ENCODE results near the gene MYBPH. TPM values are rescaled to one million over a fixed set of nuclear protein-coding genes. Genes with fewer than 3 reads are reported as not detected.

The MYBPH gene
- total and polyA plus RNA-seq, 10 donors = 0.09 to 2.7 (median 0.32) TPM; not detected in 3

GRCh38 chr1:203186446-203187303, 11.0 kb upstream of the MYBPH start, which contains the start of gene CHI3L1:
Gene CHI3L1 (minus strand): TSS chr1:203186704. CDS start chr1:203186623, 81 bp downstream.
- TF ChIP-seq POLR2AphosphoS5 (IDR thresholded peaks at IDR 0.05) (no peak), POLR2A (IDR thresholded peaks at IDR 0.05) (no peak)
- TF ChIP-seq, protein P1, sequence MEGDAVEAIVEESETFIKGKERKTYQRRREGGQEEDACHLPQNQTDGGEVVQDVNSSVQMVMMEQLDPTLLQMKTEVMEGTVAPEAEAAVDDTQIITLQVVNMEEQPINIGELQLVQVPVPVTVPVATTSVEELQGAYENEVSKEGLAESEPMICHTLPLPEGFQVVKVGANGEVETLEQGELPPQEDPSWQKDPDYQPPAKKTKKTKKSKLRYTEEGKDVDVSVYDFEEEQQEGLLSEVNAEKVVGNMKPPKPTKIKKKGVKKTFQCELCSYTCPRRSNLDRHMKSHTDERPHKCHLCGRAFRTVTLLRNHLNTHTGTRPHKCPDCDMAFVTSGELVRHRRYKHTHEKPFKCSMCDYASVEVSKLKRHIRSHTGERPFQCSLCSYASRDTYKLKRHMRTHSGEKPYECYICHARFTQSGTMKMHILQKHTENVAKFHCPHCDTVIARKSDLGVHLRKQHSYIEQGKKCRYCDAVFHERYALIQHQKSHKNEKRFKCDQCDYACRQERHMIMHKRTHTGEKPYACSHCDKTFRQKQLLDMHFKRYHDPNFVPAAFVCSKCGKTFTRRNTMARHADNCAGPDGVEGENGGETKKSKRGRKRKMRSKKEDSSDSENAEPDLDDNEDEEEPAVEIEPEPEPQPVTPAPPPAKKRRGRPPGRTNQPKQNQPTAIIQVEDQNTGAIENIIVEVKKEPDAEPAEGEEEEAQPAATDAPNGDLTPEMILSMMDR (IDR thresholded peaks at IDR 0.05 in 8 of 11, conservative IDR thresholded peaks at IDR 0.05 in 3 of 11) = no peak
- Histone ChIP-seq H3K9me3 (no peaks in the 10 kb centered on the region), H3K27me3 (replicated peaks in 1 of 7) (peaks cover 0 to 27% (median 0%) of the 10 kb centered on the region in 7 donors), H3K4me1 (peaks cover 0 to 50% (median 12%) of the 10 kb centered on the region in 6 donors), H3K36me3 (no peaks in the 10 kb centered on the region), H3K4me3 (peak within 1 kb of the TSS in 1 of 8 donors; percentile 17), H3K27ac (peak within 1 kb of the TSS in 6 of 8 donors; percentile 1 to 50 (median 40))
- peak; percentile 67 for DNase-seq
- intact Hi-C loops (cut with DNase I; ENCODE audit: low total_unique reads) = no loop called here
- 23 to 37% (median 29%) methylated on average over 13 to 14 of the region's 14 CpGs for WGBS, 5 donors

DNA sequence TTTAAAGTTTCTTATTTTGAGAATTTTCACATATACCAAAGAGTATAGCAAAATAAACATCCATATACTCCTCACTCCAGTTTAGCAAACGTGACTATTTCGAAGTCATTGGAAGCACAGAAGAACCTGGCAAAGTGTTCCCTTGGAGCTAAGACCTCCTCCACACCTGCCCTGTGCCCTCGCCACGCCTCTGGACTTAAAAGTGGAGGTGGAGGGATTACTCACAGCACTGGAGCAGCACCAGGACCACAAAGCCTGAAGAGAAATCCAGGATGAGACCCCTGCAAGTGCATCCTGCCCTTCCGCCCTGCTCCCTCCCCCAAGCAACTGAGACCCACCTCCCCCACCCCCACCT, 10.4 kb upstream of the MYBPH start:
- peak overlapping the region in 1 of 8 donors; percentile 17 for H3K4me3 ChIP-seq
- H3K4me1 ChIP-seq = peaks cover 0 to 50% (median 12%) of the 10 kb centered on the region in 6 donors
- 75 to 88% (median 80%) methylated on average over 5 of the region's 5 CpGs for WGBS, 5 donors
- peaks cover 0 to 34% (median 0%) of the 10 kb centered on the region in 7 donors for H3K27me3 ChIP-seq (replicated peaks in 1 of 7)
- H3K9me3 ChIP-seq = no peaks in the 10 kb centered on the region
- intact Hi-C loops (cut with DNase I; ENCODE audit: low total_unique reads) = no loop called here
- H3K27ac ChIP-seq = peak overlapping the region in 4 of 8 donors; percentile 1 to 50 (median 40)
- H3K36me3 ChIP-seq = no peaks in the 10 kb centered on the region
- TF ChIP-seq POLR2AphosphoS5 (IDR thresholded peaks at IDR 0.05) (no peak), POLR2A (IDR thresholded peaks at IDR 0.05) (no peak)
- TF ChIP-seq, protein P1 (IDR thresholded peaks at IDR 0.05 in 8 of 11, conservative IDR thresholded peaks at IDR 0.05 in 3 of 11) = no peak
- no peak for DNase-seq

DNA sequence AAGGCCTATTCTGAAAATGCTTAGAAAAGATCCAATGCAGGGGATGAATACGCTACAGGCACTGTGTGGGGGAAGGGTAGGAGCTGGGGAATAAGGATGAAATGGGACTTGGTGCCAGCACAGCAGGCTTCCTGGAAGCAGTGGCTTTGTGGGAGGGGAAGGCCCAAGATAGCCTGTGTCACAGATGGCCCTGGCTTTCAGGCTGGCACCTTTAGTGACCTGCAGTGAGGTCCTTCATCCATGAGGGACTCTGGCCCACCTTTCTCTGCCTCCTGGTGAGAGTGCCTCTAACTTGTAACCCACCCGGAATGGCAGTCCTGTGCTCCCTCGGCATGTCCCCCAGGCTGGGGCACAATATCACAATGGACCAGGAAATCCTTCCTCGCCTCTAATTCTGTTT, 10.0 kb upstream of the MYBPH start:
- TF ChIP-seq POLR2A (IDR thresholded peaks at IDR 0.05) = no peak
- Histone ChIP-seq H3K36me3 (no peaks in the 10 kb centered on the region), H3K27ac (peak overlapping the region in 1 of 8 donors; percentile 33), H3K4me1 (peaks cover 0 to 51% (median 12%) of the 10 kb centered on the region in 6 donors), H3K27me3 (replicated peaks in 1 of 7) (peaks cover 0 to 37% (median 0%) of the 10 kb centered on the region in 7 donors), H3K9me3 (no peaks in the 10 kb centered on the region), H3K4me3 (no peak overlapping the region)
- intact Hi-C loops (cut with DNase I; ENCODE audit: low total_unique reads) = no loop called here
- 74 to 90% (median 80%) methylated on average over 4 of the region's 4 CpGs for WGBS, 5 donors
- DNase-seq = peak; percentile 42

DNA sequence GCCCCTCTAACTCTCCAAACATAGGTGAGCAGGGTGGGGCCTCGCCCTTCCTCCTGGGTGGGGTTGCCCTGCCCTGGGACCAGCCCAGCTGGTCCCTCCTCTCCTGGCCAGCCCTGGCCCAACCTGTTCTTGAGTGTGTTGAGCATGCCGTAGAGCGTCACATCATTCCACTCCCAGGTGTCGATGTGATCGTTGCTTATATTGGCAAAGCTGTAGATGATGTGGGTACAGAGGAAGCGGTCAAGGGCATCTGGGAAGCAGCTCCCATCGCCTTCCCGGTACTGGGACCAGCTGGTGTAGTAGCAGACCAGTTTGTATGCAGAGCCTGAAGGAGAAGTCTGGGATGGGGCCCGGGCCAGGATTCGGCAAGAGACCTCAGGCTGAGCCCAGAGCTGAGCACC, 9.4 kb upstream of the MYBPH start:
- peaks cover 0 to 56% (median 12%) of the 10 kb centered on the region in 6 donors for H3K4me1 ChIP-seq
- no peak overlapping the region for H3K27ac ChIP-seq
- intact Hi-C loops (cut with DNase I; ENCODE audit: low total_unique reads) = no loop called here
- no peak overlapping the region for H3K4me3 ChIP-seq
- H3K27me3 ChIP-seq (replicated peaks in 1 of 7) = peaks cover 0 to 37% (median 0%) of the 10 kb centered on the region in 7 donors
- no peaks in the 10 kb centered on the region for H3K9me3 ChIP-seq
- DNase-seq = no peak
- H3K36me3 ChIP-seq = peaks cover 0 to 1% (median 0%) of the 10 kb centered on the region in 6 donors
- WGBS, 5 donors = 84 to 91% (median 85%) methylated on average over 9 to 10 of the region's 10 CpGs
- TF ChIP-seq POLR2AphosphoS5 (IDR thresholded peaks at IDR 0.05) (no peak), POLR2A (IDR thresholded peaks at IDR 0.05) (no peak)
- TF ChIP-seq, protein P1 (IDR thresholded peaks at IDR 0.05 in 8 of 11, conservative IDR thresholded peaks at IDR 0.05 in 3 of 11) = no peak
